Measurements from ENCODE around the gene SLC35C1. TPM values are rescaled to one million over a fixed set of nuclear protein-coding genes. Genes with fewer than 3 reads are reported as not detected.

Gene SLC35C1
- total and polyA plus RNA-seq, 9 of the 15 experiments (the other 6 are each of a cell fraction or from before 2014, with no cell fraction given), result 0.65 to 13.1 (median 2.4) TPM

GRCh38 chr11:45858751-45859398 is 53.9 kb downstream of the SLC35C1 start:
- BruUV-seq (replicated peaks), result no TSS peak
- intact Hi-C loops (cut with micrococcal nuclease) (no loop called here), in situ Hi-C loops (cut with MboI) (no loop called here)
- H3K4me1 ChIP-seq (replicated peaks in 1 of 2; ENCODE audit: control insufficient read depth in 2 of 2, insufficient read depth in 2 of 2, low read length in 2 of 2), result peaks cover 0 to 4% of the 10 kb centered on the region in 2 experiments; a peak in 1 of 5 replicates
- no peaks in the 10 kb centered on the region for H3K9me3 ChIP-seq (replicated peaks; ENCODE audit: control insufficient read depth, insufficient read depth, low read depth, low read length)
- no peak overlapping the region for H3K9ac ChIP-seq (ENCODE audit: insufficient read depth in 1 of 2, low read depth in 2 of 2, low read length in 2 of 2)
- H3K27me3 ChIP-seq (ENCODE audit: control insufficient read depth in 2 of 2, insufficient read depth in 2 of 2, low read length in 2 of 2), result no peaks in the 10 kb centered on the region
- DNase-seq (ENCODE audit: extremely low read depth in 1 of 4, low spot score in 3 of 4) (no peak), FAIRE-seq (no peak), ATAC-seq (no peak)
- peaks cover 84% of the 10 kb centered on the region for H3K36me3 ChIP-seq (ENCODE audit: control insufficient read depth, insufficient read depth, low read length)
- H3K27ac ChIP-seq (ENCODE audit: extremely low read depth, low read depth, low read length), result no peak overlapping the region
- no peaks in the 10 kb centered on the region for H3K9me1 ChIP-seq (ENCODE audit: control insufficient read depth, insufficient read depth, low read length)
- WGBS (ENCODE audit: insufficient coverage, low coverage, missing lambda C conversion rate), result 87% methylated on average over 5 of the region's 5 CpGs
- ChIA-PET POLR2A (interaction anchor here (0.8 kb wide), 1 partner anchor 145 kb away, joined by 3 read pairs; no protein-coding TSS in a partner anchor), CTCF (ENCODE audit: low intra/inter-chr PET ratio) (no interaction called here)
- no peak overlapping the region for H3K4me3 ChIP-seq
- H3K4me2 ChIP-seq (ENCODE audit: insufficient read depth, low read length), result no peak overlapping the region
- TF ChIP-seq PPARD (CRISPR knock-in tag; IDR thresholded peaks at IDR 0.05) (no peak), KDM2B (CRISPR knock-in tag; IDR thresholded peaks at IDR 0.05) (no peak), ILF3 (IDR thresholded peaks at IDR 0.05; ENCODE audit: borderline replicate concordance) (no peak), MED1 (CRISPR knock-in tag; IDR thresholded peaks at IDR 0.05; ENCODE audit: borderline replicate concordance) (no peak), RFX5 (IDR thresholded peaks at IDR 0.05; ENCODE audit: low read depth, low read length) (no peak)
- H4K20me1 ChIP-seq (replicated peaks; ENCODE audit: control insufficient read depth, insufficient read depth, low read length), result no peaks in the 10 kb centered on the region
- no peak overlapping the region for H2AFZ ChIP-seq (ENCODE audit: low read depth, low read length)
- peaks cover 10% of the 10 kb centered on the region; the same call in 2 of the 3 replicates for H3K79me2 ChIP-seq (ENCODE audit: control insufficient read depth, insufficient read depth, low read length)

GRCh38 chr11:45859661-45860140 is 54.8 kb downstream of the SLC35C1 start:
- no peak overlapping the region for H3K9ac ChIP-seq (ENCODE audit: insufficient read depth in 1 of 2, low read depth in 2 of 2, low read length in 2 of 2)
- CTCF ChIA-PET (ENCODE audit: low intra/inter-chr PET ratio), result no interaction called here
- POLR2A ChIA-PET, result interaction anchor here (0.8 to 4.5 kb wide), 2 partner anchors 14 to 77 kb away, joined by 4 to 21 read pairs; no protein-coding TSS in a partner anchor
- in situ Hi-C loops (cut with MboI) (no loop called here), intact Hi-C loops (cut with micrococcal nuclease) (no loop called here)
- FAIRE-seq, result no peak
- DNase-seq (ENCODE audit: extremely low read depth in 1 of 4, low spot score in 3 of 4), result no peak
- H3K79me2 ChIP-seq (ENCODE audit: control insufficient read depth, insufficient read depth, low read length), result peaks cover 5% of the 10 kb centered on the region; the same call in 1 of the 3 replicates
- no peak overlapping the region for H2AFZ ChIP-seq (ENCODE audit: low read depth, low read length)
- no peak for ATAC-seq
- no peaks in the 10 kb centered on the region for H4K20me1 ChIP-seq (replicated peaks; ENCODE audit: control insufficient read depth, insufficient read depth, low read length)
- H3K27me3 ChIP-seq (ENCODE audit: control insufficient read depth in 2 of 2, insufficient read depth in 2 of 2, low read length in 2 of 2), result no peaks in the 10 kb centered on the region
- no TSS peak for BruUV-seq (replicated peaks)
- no peaks in the 10 kb centered on the region for H3K9me1 ChIP-seq (ENCODE audit: control insufficient read depth, insufficient read depth, low read length)
- H3K4me1 ChIP-seq (replicated peaks in 1 of 2; ENCODE audit: control insufficient read depth in 2 of 2, insufficient read depth in 2 of 2, low read length in 2 of 2), result peaks cover 0 to 4% of the 10 kb centered on the region in 2 experiments; a peak in 1 of 5 replicates
- H3K9me3 ChIP-seq (replicated peaks; ENCODE audit: control insufficient read depth, insufficient read depth, low read depth, low read length), result no peaks in the 10 kb centered on the region
- H3K4me2 ChIP-seq (ENCODE audit: insufficient read depth, low read length), result no peak overlapping the region
- H3K27ac ChIP-seq (ENCODE audit: extremely low read depth, low read depth, low read length), result no peak overlapping the region
- H3K36me3 ChIP-seq (ENCODE audit: control insufficient read depth, insufficient read depth, low read length), result peaks cover 86% of the 10 kb centered on the region
- WGBS (ENCODE audit: insufficient coverage, low coverage, missing lambda C conversion rate), result 95% methylated on average over 6 of the region's 12 CpGs
- no peak overlapping the region for H3K4me3 ChIP-seq
- no peak for TF ChIP-seq PHF21A (IDR thresholded peaks at IDR 0.05; ENCODE audit: borderline replicate concordance, low read depth)
- no peak for TF ChIP-seq NR4A1 (CRISPR knock-in tag; IDR thresholded peaks at IDR 0.05)
- no peak for TF ChIP-seq NR4A1 (tag; IDR thresholded peaks at IDR 0.05)
- no peak for TF ChIP-seq NCOA2 (IDR thresholded peaks at IDR 0.05; ENCODE audit: partially characterized antibody in 2 of 2)
- TF ChIP-seq THRAP3 (IDR thresholded peaks at IDR 0.05; ENCODE audit: borderline replicate concordance), result no peak
- no peak for TF ChIP-seq EZH2 (IDR thresholded peaks at IDR 0.05; ENCODE audit: borderline replicate concordance, low read depth, low read length)
- no peak for TF ChIP-seq XRCC5 (IDR thresholded peaks at IDR 0.05; ENCODE audit: low read depth, low read length)
- TF ChIP-seq NFE2 (IDR thresholded peaks at IDR 0.05; ENCODE audit: low read depth), result no peak
- TF ChIP-seq HCFC1 (IDR thresholded peaks at IDR 0.05; ENCODE audit: low read depth, low read length), result no peak
- no peak for TF ChIP-seq CTBP1 (IDR thresholded peaks at IDR 0.05; ENCODE audit: borderline replicate concordance)
- no peak for TF ChIP-seq OTX1 (CRISPR knock-in tag; IDR thresholded peaks at IDR 0.05)
- no peak for TF ChIP-seq CBFB (CRISPR knock-in tag; IDR thresholded peaks at IDR 0.05)

Data from K562 (cell line).